Measurements from ENCODE around the gene F2RL1. TPM values are rescaled to one million over a fixed set of nuclear protein-coding genes. Genes with fewer than 3 reads are reported as not detected.
"Not testable (repeated sequence)": the region's sequence is repeated elsewhere in the genome, so short reads cannot be mapped to it uniquely, and the experiment has no call there.

F2RL1 gene
- total RNA-seq, 4 donors from 2014 or later: 0.26 to 1.3 (median 0.85) TPM

GRCh38 chr5:76809141-76809540, 9.7 kb upstream of the F2RL1 start:
- 77% methylated on average over 4 of the region's 4 CpGs for WGBS
- intact Hi-C loops (cut with DNase I): no loop called here
- Histone ChIP-seq H3K27me3 (peaks cover 0 to under 1% (median 0%) of the 10 kb centered on the region in 4 donors), H3K4me1 (no peaks in the 10 kb centered on the region), H3K4me3 (no peak overlapping the region), H3K9me3 (no peaks in the 10 kb centered on the region), H3K27ac (replicated peaks in 1 of 4) (no peak overlapping the region), H3K36me3 (no peaks in the 10 kb centered on the region)
- no peak for DNase-seq (ENCODE audit: extremely low spot score)
- TF ChIP-seq CTCF (IDR thresholded peaks at IDR 0.05) (no peak), EP300 (IDR thresholded peaks at IDR 0.05) (no peak), POLR2AphosphoS5 (IDR thresholded peaks at IDR 0.05) (no peak), POLR2A (IDR thresholded peaks at IDR 0.05; ENCODE audit: low read depth) (no peak)

- TF ChIP-seq POLR2A (IDR thresholded peaks at IDR 0.05; ENCODE audit: low read depth) (no peak), POLR2AphosphoS5 (IDR thresholded peaks at IDR 0.05) (no peak), EP300 (IDR thresholded peaks at IDR 0.05) (no peak), CTCF (IDR thresholded peaks at IDR 0.05) (no peak)
- Histone ChIP-seq H3K4me1 (no peaks in the 10 kb centered on the region), H3K27me3 (peaks cover 0 to 3% (median 0%) of the 10 kb centered on the region in 4 donors), H3K27ac (replicated peaks in 1 of 4) (no peak overlapping the region), H3K9me3 (no peaks in the 10 kb centered on the region), H3K36me3 (no peaks in the 10 kb centered on the region), H3K4me3 (no peak overlapping the region)
- no peak for DNase-seq (ENCODE audit: extremely low spot score)
- 95% methylated on average over 6 of the region's 6 CpGs for WGBS
- intact Hi-C loops (cut with DNase I): no loop called here
Measured at GRCh38 chr5:76810236-76810635, 8.6 kb upstream of the F2RL1 start.

GRCh38 chr5:76811214-76811613, 7.6 kb upstream of the F2RL1 start:
- Histone ChIP-seq H3K4me1 (no peaks in the 10 kb centered on the region), H3K27ac (replicated peaks in 1 of 4) (no peak overlapping the region), H3K4me3 (no peak overlapping the region), H3K36me3 (no peaks in the 10 kb centered on the region), H3K9me3 (no peaks in the 10 kb centered on the region), H3K27me3 (peaks cover 0 to 4% (median 0%) of the 10 kb centered on the region in 4 donors)
- intact Hi-C loops (cut with DNase I): no loop called here
- no peak for DNase-seq (ENCODE audit: extremely low spot score)
- no peak for TF ChIP-seq CTCF (IDR thresholded peaks at IDR 0.05)
- TF ChIP-seq EP300 (IDR thresholded peaks at IDR 0.05): no peak
- no peak for TF ChIP-seq POLR2AphosphoS5 (IDR thresholded peaks at IDR 0.05)
- TF ChIP-seq POLR2A (IDR thresholded peaks at IDR 0.05; ENCODE audit: low read depth): no peak
- WGBS: 100% methylated on average over 5 of the region's 5 CpGs

GRCh38 chr5:76812209-76812608, 6.6 kb upstream of the F2RL1 start:
- H3K27me3 ChIP-seq; intact Hi-C loops (cut with DNase I); H3K27ac ChIP-seq (replicated peaks in 1 of 4); H3K4me1 ChIP-seq; H3K36me3 ChIP-seq; H3K4me3 ChIP-seq; DNase-seq (ENCODE audit: extremely low spot score); H3K9me3 ChIP-seq: not testable (repeated sequence)
- WGBS: 95% methylated on average over 15 of the region's 32 CpGs

GRCh38 chr5:76813982-76814562, 4.8 kb upstream of the F2RL1 start:
- intact Hi-C loops (cut with DNase I): no loop called here
- TF ChIP-seq POLR2A (IDR thresholded peaks at IDR 0.05; ENCODE audit: low read depth) (no peak), POLR2AphosphoS5 (IDR thresholded peaks at IDR 0.05) (no peak), CTCF (IDR thresholded peaks at IDR 0.05) (no peak), EP300 (IDR thresholded peaks at IDR 0.05) (no peak)
- Histone ChIP-seq H3K9me3 (no peaks in the 10 kb centered on the region), H3K27ac (replicated peaks in 1 of 4) (no peak overlapping the region), H3K36me3 (no peaks in the 10 kb centered on the region), H3K4me1 (peaks cover 3 to 10% (median 8%) of the 10 kb centered on the region in 4 donors), H3K4me3 (no peak overlapping the region), H3K27me3 (peaks cover 0 to 23% (median 3%) of the 10 kb centered on the region in 4 donors)
- no peak for DNase-seq (ENCODE audit: extremely low spot score)
- WGBS: 82% methylated on average over 4 of the region's 4 CpGs
